A673 (cell line): ENCODE data around the gene CREB3L2. TPM values are rescaled to one million over a fixed set of nuclear protein-coding genes. Genes with fewer than 3 reads are reported as not detected.

Experiments
- BruUV-seq: library from RNA; stranded (reverse); fragments of 400-500 nt; replicated peaks from 2 replicates; lab custom pipeline; 2021; lab: Mats Ljungman, UMichigan
- CTCF ChIA-PET: fragments of 300-600 bp; sonication (Branson Sonifier 250); formaldehyde crosslinking; loops from one replicate; lab custom pipeline; 2022; ENCODE audit warnings: antibody characterized with exemption; lab: Charles Lee
- POLR2A ChIA-PET: fragments of 300-600 bp; sonication (Branson Sonifier 250); formaldehyde crosslinking; loops from one replicate; lab custom pipeline; 2022; ENCODE audit warnings: antibody characterized with exemption; ENCODE audit not compliant: low non-redundant PET; lab: Charles Lee
- DNase-seq: peaks from one replicate; pipeline ENCODE4 v3.0.0-alpha.2; 2015; ENCODE audit warnings: low spot score
- H3K27ac ChIP-seq: fragments of 200-600 bp; sonication (generic); 2 replicates; pipeline ENCODE4 v1.5.1; 2016; ENCODE audit warnings: mixed run types, low read depth, mild to moderate bottlenecking, mixed read lengths, antibody characterized with exemption, low read length; ENCODE audit not compliant: poor library complexity, severe bottlenecking
- H3K27me3 ChIP-seq: fragments of 200-600 bp; sonication (generic); replicated peaks from 2 replicates; pipeline ENCODE4 v1.6.1; 2017; ENCODE audit warnings: mixed run types, low read depth, mild to moderate bottlenecking, mixed read lengths, antibody characterized with exemption, low read length; ENCODE audit not compliant: insufficient read depth, poor library complexity
- H3K36me3 ChIP-seq: fragments of 200-600 bp; sonication (generic); 2 replicates; pipeline ENCODE4 v1.6.1; 2016; ENCODE audit warnings: mixed run types, mild to moderate bottlenecking, mixed read lengths, antibody characterized with exemption, low read length; ENCODE audit not compliant: insufficient read depth, poor library complexity, severe bottlenecking
- H3K4me1 ChIP-seq: fragments of 200-600 bp; sonication (generic); 2 replicates; pipeline ENCODE4 v1.6.1; 2017; ENCODE audit warnings: mixed run types, mild to moderate bottlenecking, mixed read lengths, antibody characterized with exemption, low read length; ENCODE audit not compliant: insufficient read depth, poor library complexity, severe bottlenecking
- H3K4me3 ChIP-seq: fragments of 200-600 bp; sonication (generic); 2 replicates; pipeline ENCODE4 v1.5.1; 2016; ENCODE audit warnings: low read depth, mixed run types, mild to moderate bottlenecking, mixed read lengths, low read length; ENCODE audit not compliant: poor library complexity, severe bottlenecking
- H3K9me3 ChIP-seq: fragments of 200-600 bp; sonication (generic); 2 replicates; pipeline ENCODE4 v1.6.1; 2016; ENCODE audit warnings: mixed run types, low read depth, mild to moderate bottlenecking, mixed read lengths, antibody characterized with exemption, low read length; ENCODE audit not compliant: poor library complexity, severe bottlenecking
- EZH2 ChIP-seq: fragments of 200-600 bp; sonication (generic); IDR thresholded peaks from 2 replicates; pipeline ENCODE4 v1.6.1; 2017; ENCODE audit warnings: borderline replicate concordance, low read depth, mild to moderate bottlenecking, mixed read lengths, antibody characterized with exemption, low read length; ENCODE audit not compliant: poor library complexity, severe bottlenecking
- intact Hi-C: fragments of 100-400 bp; cut with micrococcal nuclease; formaldehyde crosslinking; loops from one replicate; pipeline ENCODE4 v1.10.0; 2022; ENCODE audit not compliant: unreplicated experiment
- total RNA-seq: library from RNA; stranded (reverse); gene quantifications from 2 replicates; pipeline ENCODE4 v1.2.3, GENCODE V29; 2021
- TF ChIP-seq, protein P1 (sequence below): fragments of 300-800, 200-600 bp; sonication (generic); conservative IDR thresholded peaks from 2 replicates; pipeline ENCODE4 v1.5.1; 2017; ENCODE audit warnings: low read depth, mild to moderate bottlenecking, antibody characterized with exemption, low read length, moderate library complexity, mixed read lengths

Gene CREB3L2
- total RNA-seq, 1 experiment from 2014 or later, result 17.0 TPM

DNA sequence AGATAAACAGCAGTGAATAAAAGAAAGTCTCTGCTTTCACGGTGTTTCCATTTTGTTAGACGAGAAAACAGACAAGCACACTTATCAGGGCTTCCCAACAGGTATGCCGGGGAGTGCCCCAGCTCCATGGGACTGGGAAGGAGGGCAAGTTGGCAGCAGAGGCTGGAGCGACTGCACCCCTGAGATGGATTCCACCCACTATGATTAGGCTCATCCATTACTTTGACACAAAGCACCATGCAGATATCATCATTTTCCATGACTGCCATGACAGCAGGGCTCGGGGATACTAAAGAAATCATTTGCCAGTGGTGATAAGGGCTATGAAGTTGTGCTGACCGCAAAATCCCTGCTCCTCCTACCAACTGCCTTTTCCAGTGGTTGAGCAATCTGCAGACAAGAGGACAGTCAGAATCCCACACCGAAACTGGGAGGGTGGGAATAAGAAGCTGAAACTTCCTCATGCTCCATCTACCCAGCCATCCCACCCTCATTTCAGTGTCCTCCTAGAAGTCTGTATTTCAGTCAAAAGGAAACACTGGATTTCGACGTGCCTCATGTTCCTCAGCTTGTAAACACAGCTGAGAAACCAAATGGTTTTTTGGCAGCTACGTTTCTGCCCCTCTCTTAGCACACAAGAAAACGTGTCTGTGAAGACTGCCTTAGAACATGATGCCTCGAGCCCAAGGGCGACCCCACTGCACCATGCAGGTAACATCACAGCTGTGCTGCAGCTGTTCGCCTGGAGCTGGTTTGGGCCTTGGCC is 15.5 kb downstream of the CREB3L2 start:
- no peaks in the 10 kb centered on the region for H3K36me3 ChIP-seq
- no peak for DNase-seq
- H3K27me3 ChIP-seq, result no peaks in the 10 kb centered on the region
- H3K4me3 ChIP-seq, result no peak overlapping the region
- intact Hi-C loops, result no loop called here
- no peak overlapping the region for H3K27ac ChIP-seq
- ChIA-PET POLR2A (no interaction called here), CTCF (no interaction called here)
- H3K4me1 ChIP-seq, result no peaks in the 10 kb centered on the region
- BruUV-seq, result no TSS peak
- TF ChIP-seq, protein P1, sequence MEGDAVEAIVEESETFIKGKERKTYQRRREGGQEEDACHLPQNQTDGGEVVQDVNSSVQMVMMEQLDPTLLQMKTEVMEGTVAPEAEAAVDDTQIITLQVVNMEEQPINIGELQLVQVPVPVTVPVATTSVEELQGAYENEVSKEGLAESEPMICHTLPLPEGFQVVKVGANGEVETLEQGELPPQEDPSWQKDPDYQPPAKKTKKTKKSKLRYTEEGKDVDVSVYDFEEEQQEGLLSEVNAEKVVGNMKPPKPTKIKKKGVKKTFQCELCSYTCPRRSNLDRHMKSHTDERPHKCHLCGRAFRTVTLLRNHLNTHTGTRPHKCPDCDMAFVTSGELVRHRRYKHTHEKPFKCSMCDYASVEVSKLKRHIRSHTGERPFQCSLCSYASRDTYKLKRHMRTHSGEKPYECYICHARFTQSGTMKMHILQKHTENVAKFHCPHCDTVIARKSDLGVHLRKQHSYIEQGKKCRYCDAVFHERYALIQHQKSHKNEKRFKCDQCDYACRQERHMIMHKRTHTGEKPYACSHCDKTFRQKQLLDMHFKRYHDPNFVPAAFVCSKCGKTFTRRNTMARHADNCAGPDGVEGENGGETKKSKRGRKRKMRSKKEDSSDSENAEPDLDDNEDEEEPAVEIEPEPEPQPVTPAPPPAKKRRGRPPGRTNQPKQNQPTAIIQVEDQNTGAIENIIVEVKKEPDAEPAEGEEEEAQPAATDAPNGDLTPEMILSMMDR, result no peak
- no peak for TF ChIP-seq EZH2
- H3K9me3 ChIP-seq, result no peaks in the 10 kb centered on the region

DNA sequence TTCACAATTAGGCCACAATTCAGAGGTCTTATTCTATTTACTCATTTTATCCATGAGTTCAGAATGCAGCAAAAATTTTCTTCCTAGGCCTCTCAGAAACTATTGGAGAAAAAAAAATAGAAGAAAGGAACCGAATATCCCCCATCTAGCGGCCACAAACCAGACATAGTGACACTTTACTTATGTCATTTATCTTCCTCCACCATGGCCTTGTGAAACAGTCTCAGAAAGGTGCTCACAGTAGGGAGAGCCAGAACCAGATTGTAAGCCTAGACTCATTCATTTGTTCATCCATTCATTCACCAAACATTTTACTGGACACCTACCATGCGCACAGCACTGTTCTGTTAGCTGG is 16.0 kb downstream of the CREB3L2 start:
- no peaks in the 10 kb centered on the region for H3K4me1 ChIP-seq
- TF ChIP-seq, protein P1, result no peak
- no peak for TF ChIP-seq EZH2
- H3K27me3 ChIP-seq, result no peaks in the 10 kb centered on the region
- intact Hi-C loops, result no loop called here
- H3K4me3 ChIP-seq, result no peak overlapping the region
- POLR2A ChIA-PET, result no interaction called here
- no TSS peak for BruUV-seq
- H3K9me3 ChIP-seq, result no peaks in the 10 kb centered on the region
- CTCF ChIA-PET, result no interaction called here
- no peak overlapping the region for H3K27ac ChIP-seq
- no peak for DNase-seq
- H3K36me3 ChIP-seq, result no peaks in the 10 kb centered on the region

DNA sequence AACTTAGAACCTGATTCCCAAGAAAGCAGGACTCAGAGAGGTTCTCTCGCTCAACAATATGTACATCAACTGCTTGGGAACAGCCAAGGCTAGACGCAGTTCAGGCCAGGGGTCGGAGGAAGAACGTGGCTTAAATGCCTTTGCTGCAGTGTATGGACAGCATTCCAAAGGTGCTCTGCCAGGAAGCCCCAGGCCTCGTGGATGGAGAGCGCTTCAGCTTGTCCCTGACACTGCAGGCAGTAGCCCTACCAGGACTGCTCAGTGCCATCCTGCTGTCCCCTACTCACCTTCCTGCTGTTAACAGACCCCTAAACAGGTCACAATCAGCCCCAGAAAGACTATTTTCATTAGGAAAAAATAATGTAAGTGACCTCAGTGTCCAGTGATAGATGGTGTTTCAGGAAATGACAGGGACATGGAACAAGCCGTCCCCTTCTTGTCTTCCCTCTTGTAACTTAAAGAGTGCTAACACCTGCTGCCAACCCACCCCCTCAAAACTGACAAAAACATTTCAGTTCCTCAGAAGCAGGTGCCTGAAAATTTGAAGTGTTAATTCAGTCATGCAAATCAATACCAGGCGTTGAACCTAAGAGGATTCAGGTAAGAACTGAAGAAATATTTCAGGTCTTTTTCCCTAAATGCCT is 16.5 kb downstream of the CREB3L2 start:
- no peak overlapping the region for H3K27ac ChIP-seq
- DNase-seq, result no peak
- intact Hi-C loops, result no loop called here
- no peaks in the 10 kb centered on the region for H3K27me3 ChIP-seq
- H3K4me3 ChIP-seq, result no peak overlapping the region
- no peaks in the 10 kb centered on the region for H3K9me3 ChIP-seq
- POLR2A ChIA-PET, result no interaction called here
- CTCF ChIA-PET, result no interaction called here
- no peaks in the 10 kb centered on the region for H3K4me1 ChIP-seq
- no TSS peak for BruUV-seq
- TF ChIP-seq, protein P1, result no peak
- no peak for TF ChIP-seq EZH2
- H3K36me3 ChIP-seq, result no peaks in the 10 kb centered on the region
